GM21576 (cell line): ENCODE results near the gene CNTNAP4.

Source experiments
- ATAC-seq: cut with Tn5 transposase; IDR thresholded peaks from one replicate; pipeline ENCODE4 v1.9.1; 2021; ENCODE audit warnings: mild to moderate bottlenecking, moderate library complexity; ENCODE audit not compliant: unreplicated experiment

The CNTNAP4 gene

GRCh38 chr16:76276745-76277438 lies at the start of gene CNTNAP4:
Gene CNTNAP4, plus strand, starts transcription at chr16:76277401. Its CDS starts 262 bp downstream, at chr16:76277663.
- ATAC-seq: no peak

- ATAC-seq: no peak
Observed at GRCh38 chr16:76228546-76229146, 48.6 kb upstream of the CNTNAP4 start.

- no peak for ATAC-seq
Observed at GRCh38 chr16:76232704-76233103, 44.5 kb upstream of the CNTNAP4 start.

GRCh38 chr16:76235025-76235424 lies 42.2 kb upstream of the CNTNAP4 start:
- no peak for ATAC-seq

GRCh38 chr16:76235426-76235825 lies 41.8 kb upstream of the CNTNAP4 start:
- no peak for ATAC-seq

- ATAC-seq: no peak
Observed at GRCh38 chr16:76237471-76237870, 39.7 kb upstream of the CNTNAP4 start.

- ATAC-seq: no peak
Observed at GRCh38 chr16:76241755-76242154, 35.4 kb upstream of the CNTNAP4 start.

- no peak for ATAC-seq
Observed at GRCh38 chr16:76243620-76244019, 33.6 kb upstream of the CNTNAP4 start.

GRCh38 chr16:76246587-76246986 lies 30.6 kb upstream of the CNTNAP4 start:
- ATAC-seq: no peak

- ATAC-seq: peak; percentile 83
Observed at GRCh38 chr16:76265434-76266045, 11.7 kb upstream of the CNTNAP4 start.

- no peak for ATAC-seq
Observed at GRCh38 chr16:76268824-76269223, 8.4 kb upstream of the CNTNAP4 start.

GRCh38 chr16:76277460-76278030 lies 344 bp downstream of the CNTNAP4 start:
- no peak for ATAC-seq

GRCh38 chr16:76278086-76278485 lies 885 bp downstream of the CNTNAP4 start:
- no peak for ATAC-seq

GRCh38 chr16:76278980-76279379 lies 1.8 kb downstream of the CNTNAP4 start:
- ATAC-seq: no peak

- no peak for ATAC-seq
Observed at GRCh38 chr16:76280421-76281215, 3.4 kb downstream of the CNTNAP4 start.

- no peak for ATAC-seq
Observed at GRCh38 chr16:76287466-76287865, 10.3 kb downstream of the CNTNAP4 start.

GRCh38 chr16:76292218-76292617 lies 15.0 kb downstream of the CNTNAP4 start:
- ATAC-seq: no peak

- no peak for ATAC-seq
Observed at GRCh38 chr16:76293980-76294379, 16.8 kb downstream of the CNTNAP4 start.

GRCh38 chr16:76294396-76295214 lies 17.4 kb downstream of the CNTNAP4 start:
- no peak for ATAC-seq

GRCh38 chr16:76297941-76298340 lies 20.7 kb downstream of the CNTNAP4 start:
- no peak for ATAC-seq
